GM21360 (cell line): ENCODE results near the gene TSC22D2.

Experiments
- ATAC-seq: cut with Tn5 transposase; IDR thresholded peaks from one replicate; pipeline ENCODE4 v1.9.1; 2021; ENCODE audit warnings: mild to moderate bottlenecking, moderate library complexity; ENCODE audit not compliant: unreplicated experiment

Gene TSC22D2

DNA sequence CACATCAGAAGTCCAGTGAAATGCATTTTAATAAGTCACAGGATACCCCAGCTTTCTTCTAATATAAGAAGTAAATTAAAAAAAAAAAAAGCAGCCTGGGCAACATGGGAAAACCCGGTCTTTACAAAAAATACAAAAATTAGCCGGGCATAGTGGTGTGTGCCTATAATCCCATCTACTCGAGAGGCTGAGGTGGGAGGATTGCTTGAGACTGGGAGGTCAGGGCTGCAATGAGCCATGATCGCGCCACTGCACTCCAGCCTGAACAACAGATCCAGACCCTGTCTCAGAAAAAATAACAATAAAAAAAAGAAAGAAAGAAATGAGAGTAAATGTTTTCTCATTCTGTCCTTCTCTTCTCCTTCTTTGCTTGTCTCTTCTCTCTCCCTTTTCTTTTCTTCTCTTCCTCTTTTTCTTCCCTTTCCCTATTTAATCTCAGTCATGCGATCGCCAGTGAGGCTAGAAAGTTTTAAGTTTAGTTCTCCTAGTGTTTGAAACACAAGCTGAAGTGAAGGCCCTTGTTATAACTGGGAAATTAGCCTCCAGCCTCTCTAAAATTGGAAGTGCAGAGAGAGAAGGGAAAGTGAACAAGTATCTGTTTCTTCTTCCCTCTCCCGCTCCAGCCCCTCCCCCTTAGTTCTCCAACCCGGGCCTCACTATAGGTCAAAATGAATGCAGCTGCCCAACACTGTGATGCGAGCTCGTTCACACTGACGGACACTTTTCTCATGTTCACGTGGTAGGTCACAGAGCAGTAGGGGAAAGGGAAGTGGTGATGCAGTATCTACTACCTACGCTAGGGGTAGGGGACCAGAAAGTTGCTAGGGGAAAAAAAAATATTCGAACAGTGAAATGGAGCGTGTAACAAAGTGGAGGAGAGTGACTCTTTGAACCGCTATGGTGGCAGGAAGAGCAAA lies 23.5 kb upstream of the TSC22D2 start:
- ATAC-seq = peak; percentile 98

DNA sequence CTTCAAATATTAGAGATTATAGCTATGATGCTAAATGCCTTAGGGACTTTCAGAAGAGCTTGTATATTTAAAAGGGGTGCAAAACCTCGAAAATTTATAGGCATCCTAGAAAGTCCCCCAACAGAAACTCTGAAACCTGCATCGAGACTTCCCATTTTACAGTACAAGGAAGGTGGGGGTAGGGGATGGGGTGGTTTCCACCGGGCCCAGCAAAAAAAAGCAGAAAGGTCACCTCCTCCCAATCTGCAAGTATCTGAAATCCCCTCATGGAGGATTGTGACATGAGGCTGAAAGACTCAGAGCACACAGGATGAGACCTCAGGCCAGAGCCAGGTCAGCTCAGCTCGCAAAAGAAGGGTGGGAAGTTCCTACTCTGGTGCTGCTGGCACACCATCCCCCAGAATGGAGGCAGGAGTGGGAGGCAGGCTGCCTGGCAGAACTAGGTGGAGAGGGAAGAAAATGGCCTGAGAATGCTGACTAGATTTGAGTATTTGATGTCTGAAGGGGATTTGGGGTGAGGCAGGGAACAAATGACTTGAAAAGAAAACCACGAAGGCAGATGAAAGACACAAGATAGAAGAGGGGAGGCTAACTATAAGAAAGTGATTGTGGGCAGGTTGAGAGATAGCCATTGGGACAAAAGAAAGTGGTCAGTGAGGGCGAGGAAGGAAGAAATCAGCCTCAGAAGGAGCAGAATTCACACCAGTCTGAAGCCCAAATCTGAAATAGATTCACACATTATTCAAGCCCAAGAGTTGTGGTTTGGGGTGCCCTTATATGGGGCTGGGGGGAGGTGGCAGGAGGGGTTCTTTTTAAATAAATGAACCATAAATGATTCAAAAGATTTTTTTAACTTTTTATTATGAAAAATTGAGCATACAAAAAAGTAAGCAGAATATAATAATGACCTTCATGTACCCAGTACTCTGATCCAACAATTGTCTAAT lies 22.5 kb upstream of the TSC22D2 start:
- ATAC-seq = peak; percentile 44

DNA sequence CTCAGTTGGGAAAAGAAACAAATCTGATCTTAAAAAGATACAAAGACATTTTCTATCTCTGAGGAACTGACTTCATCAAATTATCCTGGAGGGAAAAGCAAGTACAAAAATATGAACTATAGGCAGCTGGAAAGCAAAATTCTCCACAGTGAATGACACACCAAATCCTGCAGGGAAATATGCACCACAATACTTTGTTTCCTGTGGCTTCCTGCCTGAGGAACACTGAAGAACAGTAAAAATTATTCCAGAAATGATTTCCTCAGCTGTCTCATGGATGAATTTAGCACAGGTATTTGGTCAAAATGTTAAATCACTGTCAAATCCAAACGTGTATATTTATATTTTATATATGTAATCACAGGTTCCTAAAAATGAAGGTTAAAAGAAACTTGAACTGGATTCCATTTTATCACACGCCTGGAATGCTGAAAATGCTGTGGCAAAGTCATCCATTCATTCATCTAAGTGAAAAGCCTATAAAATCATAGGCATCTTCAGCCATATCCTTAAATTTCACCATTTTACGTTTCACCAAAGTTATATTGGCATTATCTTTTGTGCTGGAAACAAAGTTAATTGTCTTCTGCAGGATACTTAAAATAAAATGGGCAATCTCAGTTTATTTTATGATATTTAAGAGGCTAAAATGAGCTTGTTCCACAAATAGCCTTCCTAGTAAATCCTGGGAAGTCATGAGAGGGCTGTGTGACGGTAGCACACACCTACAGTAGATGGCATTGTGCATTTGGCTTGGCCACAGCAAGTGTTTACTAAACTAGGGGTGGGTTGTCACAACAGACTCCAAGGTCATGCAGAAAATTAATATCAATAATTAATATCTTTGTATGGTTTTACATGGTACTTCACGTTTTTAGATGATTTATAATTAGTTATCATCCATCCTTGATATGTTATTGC lies 19.3 kb upstream of the TSC22D2 start:
- no peak for ATAC-seq

DNA sequence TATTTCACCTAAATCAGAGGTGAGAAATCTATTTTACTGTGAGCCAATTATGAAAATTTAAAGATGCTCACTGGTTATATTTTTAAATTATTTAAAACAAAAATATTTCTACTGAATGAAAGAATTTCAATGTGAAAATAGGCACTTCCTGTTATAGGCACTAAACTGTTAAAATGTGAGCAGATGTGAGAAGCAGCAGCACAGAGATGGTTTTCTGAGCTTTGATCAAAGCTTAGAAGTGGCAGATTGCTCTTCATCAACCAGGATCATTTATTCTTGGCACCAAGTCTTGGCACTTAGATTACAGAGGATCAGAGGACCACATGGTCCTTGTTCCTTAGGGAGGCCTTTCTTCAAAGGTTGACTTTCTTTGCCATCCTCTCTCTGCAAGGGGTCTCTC lies 18.0 kb upstream of the TSC22D2 start:
- ATAC-seq = no peak

DNA sequence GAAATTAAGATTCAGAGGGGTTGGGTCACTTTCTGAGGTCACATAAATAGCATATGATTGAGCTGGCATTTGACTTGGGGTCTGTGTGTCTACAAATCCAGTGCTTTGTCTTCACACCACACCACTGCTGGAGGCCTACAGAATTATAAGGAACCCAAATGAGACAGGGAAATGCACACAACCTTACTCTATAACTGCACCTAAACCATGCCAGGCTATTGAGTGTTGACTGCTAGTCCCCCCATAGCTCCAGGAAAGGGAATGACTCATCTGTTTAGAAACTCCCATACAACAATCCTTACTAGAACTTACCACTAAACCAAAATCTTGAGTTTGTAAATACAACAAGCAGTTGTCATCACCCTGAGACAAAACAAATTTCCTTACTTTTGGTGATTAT lies 16.9 kb upstream of the TSC22D2 start:
- ATAC-seq = no peak

DNA sequence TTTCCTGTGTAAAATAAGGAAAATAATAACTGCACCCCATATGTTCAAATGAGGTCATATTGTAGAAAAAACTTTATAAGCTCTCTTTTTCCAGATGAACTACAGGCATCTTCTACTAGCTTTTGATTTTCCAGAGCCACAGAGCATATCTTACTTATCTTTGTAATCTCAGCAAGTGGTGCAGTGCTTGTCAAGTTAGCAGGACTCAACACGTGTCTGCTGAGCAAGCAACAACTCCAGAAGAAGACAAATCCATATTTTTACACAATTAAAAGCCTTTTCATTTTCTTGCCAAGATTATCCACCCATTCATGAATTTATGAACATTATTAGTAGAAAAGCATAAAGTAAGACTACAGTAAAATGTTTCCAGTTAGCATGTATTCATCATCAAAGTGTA lies 14.4 kb upstream of the TSC22D2 start:
- no peak for ATAC-seq

DNA sequence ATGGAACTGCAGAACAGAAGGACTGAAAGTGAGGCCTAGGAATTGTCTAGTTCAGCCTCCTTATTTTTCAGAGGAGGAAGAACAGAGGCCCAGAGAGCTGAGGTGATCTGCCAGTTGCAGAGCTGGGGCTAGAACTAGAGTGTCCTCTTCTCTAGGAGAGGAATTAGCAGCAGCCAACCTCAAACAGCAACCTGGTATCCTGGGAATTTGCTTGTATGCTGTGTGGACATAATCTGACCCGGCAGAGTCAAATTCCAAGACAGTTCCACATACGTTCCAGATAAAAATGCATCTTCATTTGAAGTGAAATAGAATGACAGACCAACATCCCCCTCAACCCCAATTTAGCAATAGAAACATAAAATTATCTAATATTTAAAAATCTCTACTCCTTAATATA lies 13.5 kb upstream of the TSC22D2 start:
- ATAC-seq = no peak

DNA sequence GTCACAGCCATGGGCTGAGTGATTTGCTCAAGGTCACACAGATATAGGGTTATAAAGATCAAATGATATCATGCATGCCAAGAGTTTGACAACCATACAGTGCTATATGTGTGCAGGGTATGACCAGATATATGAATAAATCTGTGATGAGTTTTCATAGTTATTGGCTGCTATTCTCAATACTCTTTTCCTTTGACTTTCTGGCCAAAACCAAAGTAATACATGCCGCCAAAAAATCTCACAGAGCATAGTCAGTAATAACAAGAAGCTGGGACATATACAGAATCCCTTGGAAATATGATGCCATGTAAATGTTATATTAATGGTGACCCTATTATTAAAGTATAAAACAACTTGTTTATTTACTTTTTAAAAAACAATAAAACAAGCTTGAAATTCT lies 11.6 kb upstream of the TSC22D2 start:
- ATAC-seq = no peak

DNA sequence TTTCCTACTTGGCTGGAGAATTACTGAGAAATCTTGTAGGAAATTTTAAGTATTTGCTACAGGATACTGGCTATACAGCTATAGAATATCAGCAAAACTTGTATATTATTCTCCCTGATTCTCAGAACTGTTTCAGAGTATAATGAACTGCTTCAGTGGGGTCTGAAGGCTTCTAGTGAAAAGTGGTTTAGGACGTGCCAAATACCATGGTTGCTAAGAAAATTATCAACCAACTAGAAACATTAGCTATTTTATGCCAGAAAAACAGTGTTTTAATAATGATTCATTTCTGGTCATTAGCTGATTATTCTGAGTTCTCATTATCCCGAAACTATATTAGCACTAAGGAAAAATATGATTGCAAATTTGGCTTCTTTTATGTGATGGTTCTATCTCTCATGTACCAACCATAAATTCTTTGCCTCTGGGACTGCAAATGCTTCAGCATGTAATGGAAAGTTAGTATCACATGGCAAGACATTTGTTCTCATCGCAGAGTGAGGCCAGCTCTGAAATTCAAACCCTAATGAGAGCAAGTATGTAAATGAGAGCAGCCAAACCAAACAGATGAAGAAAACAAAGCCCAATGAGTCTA lies 11.0 kb upstream of the TSC22D2 start:
- ATAC-seq = no peak

DNA sequence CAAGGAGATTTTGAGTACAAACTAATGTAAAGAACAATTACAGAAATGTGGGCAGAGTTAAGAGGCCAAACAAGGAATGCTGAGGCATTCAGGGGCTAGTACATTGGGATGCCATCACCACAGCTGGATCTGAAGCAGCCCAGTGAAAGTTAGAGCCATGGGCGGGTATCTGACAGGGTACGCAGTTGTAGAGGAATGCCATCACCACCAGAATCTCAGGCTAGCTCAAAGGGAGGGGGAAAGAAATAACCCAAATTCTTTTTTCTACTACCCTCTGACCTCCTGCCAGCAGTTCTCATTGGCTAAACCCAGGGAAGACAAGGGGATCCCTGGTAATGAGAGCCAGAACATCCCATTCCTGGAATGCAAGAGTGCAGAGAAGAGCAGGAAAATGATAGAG lies 9.0 kb upstream of the TSC22D2 start:
- ATAC-seq = no peak

DNA sequence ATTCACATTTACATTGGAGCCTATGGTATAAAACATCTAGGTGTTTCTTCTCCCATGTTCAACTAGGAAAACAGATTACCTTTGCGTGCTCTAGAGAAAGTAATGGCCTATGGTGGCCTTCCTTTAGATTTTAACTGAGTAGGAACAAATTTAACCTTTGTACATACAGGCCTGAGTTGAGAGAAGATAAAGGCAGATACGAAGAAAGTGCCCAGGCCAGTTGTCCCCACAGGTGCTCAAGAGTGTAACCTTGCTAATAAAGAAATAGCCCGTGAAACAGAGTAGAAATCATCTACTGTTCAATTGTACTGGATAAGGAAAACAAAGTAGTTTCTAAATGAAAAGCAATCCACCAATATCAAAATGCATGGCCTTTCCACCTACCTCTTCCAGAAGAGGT lies 6.8 kb upstream of the TSC22D2 start:
- no peak for ATAC-seq

DNA sequence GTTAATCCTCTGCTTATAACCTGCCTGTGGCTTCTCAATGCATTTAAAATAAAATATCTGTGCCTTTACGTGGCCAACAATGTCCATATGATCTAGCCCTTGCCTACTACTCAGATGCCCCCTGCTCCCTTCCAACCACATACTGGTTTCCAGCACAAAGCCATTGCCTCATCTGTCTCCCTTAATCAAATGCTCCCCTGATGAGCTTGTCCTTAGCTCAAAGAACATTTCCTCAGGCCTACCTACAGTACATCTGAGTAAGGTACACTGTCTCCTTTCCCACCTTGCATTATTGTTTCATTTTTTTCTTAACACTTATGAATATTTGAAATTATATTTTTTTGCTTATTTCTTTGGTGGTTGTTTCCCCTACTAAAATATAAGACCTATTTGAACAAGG lies 5.9 kb upstream of the TSC22D2 start:
- ATAC-seq = no peak

DNA sequence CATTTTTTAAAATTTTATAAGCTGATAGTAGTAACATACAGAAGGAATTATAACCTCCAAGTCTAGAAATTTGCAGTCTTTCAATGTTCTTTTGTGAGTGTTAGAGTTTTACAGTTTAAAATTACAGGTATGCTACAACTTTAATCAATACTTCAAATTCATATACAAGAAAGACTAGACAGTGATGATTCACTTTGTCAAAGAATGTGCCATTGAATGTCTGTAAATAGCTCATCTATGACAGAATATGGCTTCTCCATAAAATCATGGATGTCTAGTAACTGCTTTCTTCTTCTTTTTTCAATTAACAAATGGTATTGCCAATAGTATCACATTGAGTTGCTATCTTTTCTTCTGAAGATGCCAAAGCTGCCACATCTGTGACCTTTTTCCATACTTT lies 4.1 kb upstream of the TSC22D2 start:
- no peak for ATAC-seq

DNA sequence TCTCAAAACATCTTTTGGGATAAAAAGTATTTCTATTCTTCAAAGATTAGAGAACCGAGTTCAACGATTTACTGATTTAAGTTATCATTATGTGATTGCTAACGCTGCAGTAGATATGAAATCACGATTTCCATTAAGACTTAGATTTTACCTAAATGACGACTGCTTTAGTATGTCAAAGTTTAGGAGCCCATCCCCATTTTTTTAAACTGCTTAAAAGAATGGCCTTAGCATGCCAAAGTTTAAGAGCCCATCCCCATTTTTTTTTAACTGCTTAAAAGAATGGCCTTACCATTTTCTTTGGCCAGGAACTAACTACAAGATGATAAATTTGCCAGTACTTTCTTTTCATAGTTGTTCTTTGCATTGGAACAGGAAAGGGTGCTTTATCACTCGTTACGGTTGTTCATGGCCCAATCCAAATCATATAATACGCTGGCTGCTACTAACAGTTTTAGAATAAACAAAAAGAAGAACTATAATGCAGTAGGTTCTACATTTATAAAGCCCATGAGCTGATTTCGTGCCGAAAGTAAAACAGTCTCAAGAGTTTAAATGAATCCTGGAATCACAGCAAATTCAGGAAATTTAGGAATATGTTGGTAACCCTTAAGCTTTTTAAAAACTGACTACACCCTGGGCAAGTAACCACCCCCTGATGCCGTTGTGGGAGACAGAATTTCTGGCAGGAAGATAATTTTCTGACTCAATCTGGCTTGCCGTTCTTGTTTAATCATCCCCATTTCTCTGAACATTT lies 869 bp upstream of the TSC22D2 start:
- ATAC-seq = no peak

DNA sequence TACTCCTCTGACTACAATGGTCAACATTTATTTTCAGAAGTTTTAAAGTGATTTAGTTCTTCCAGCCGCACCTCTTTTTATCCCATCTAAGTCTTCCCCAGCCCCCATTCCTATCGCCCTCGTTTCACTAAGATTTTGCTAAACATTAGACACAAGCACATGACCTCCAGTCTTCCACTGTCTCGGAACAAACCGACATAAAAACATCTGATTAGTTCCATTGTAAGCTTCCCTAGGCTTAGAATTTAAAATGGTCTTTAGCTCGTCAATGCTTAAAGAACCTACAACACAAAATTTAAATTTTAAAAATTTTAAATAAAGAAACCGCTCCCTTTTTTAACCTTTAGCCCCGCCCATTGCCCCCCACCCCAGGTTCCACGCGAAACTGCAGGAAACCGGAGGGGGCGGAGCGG lies 284 bp upstream of the TSC22D2 start:
- peak; percentile 4 for ATAC-seq

DNA sequence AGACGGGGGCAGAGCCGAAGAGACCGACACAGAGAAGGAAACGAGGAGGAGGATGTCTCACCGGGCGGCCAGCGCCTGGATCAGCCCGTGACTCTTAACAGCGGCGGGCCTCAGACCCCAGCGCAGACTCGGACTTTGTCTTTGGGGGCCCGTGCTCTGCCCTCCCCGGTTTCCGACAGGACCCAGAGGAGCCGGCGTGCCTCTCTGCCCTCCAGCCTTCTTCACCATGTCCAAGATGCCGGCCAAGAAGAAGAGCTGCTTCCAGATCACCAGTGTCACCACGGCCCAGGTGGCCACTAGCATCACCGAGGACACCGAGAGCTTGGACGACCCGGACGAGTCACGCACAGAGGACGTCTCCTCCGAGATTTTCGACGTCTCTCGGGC lies 1.0 kb downstream of the TSC22D2 start:
- ATAC-seq = no peak

DNA sequence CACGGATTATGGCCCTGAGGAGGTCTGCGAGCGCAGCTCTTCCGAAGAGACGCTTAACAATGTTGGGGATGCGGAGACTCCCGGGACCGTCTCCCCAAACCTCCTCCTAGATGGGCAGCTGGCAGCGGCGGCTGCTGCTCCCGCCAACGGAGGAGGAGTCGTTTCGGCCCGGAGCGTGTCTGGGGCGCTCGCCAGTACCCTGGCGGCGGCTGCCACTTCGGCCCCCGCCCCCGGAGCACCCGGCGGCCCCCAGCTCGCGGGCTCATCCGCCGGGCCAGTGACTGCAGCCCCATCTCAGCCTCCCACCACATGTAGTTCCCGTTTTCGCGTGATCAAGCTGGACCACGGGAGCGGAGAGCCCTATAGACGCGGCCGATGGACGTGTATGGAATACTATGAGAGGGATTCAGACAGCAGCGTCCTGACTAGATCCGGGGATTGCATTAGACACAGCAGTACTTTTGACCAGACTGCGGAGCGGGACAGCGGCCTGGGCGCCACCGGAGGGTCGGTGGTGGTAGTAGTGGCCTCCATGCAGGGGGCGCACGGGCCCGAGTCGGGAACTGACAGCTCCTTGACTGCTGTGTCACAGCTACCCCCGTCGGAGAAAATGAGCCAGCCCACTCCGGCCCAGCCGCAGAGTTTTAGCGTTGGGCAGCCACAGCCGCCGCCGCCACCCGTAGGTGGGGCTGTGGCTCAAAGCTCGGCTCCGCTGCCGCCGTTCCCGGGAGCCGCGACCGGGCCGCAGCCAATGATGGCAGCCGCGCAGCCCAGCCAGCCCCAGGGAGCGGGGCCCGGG lies 1.6 kb downstream of the TSC22D2 start:
- ATAC-seq = peak; percentile 31

DNA sequence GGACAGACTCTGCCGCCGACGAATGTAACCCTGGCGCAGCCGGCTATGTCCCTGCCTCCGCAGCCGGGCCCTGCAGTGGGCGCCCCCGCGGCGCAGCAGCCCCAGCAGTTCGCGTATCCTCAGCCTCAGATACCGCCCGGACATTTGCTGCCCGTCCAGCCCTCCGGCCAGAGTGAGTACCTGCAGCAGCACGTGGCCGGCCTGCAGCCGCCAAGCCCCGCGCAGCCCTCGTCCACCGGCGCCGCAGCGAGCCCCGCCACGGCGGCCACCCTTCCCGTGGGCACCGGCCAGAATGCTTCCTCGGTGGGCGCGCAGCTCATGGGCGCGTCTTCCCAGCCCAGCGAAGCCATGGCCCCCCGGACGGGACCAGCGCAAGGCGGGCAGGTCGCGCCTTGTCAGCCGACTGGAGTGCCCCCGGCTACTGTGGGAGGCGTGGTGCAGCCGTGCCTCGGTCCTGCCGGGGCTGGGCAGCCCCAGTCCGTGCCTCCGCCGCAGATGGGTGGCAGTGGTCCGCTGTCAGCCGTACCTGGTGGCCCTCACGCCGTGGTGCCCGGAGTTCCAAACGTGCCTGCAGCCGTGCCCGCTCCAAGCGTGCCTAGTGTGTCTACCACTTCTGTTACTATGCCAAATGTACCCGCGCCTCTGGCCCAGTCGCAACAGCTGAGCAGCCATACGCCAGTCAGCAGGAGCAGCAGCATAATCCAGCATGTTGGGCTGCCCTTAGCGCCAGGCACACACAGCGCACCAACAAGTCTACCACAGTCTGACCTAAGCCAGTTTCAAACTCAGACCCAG lies 2.4 kb downstream of the TSC22D2 start:
- no peak for ATAC-seq
